ENCODE results near the gene PCED1B. TPM values are rescaled to one million over a fixed set of nuclear protein-coding genes. Genes with fewer than 3 reads are reported as not detected.

PCED1B gene
- polyA plus RNA-seq, result not detected in 2 replicates

GRCh38 chr12:47079468-47079980 lies at the start of gene PCED1B, which contains the start of gene AMIGO2:
PCED1B (plus strand) TSS chr12:47079621; CDS start chr12:47235064, 155,443 bp downstream.
AMIGO2 (minus strand) TSS chr12:47079959; CDS start chr12:47079002, 957 bp downstream.

Other genes starting within 250 kb of the PCED1B start
- gene AMIGO2, start 338 bp downstream of the PCED1B start, polyA plus RNA-seq, result 0.24 and 0.97 TPM in 2 replicates